ENCODE data around the gene LRRC63. TPM values are rescaled to one million over a fixed set of nuclear protein-coding genes. Genes with fewer than 3 reads are reported as not detected.

The LRRC63 gene
- total RNA-seq, 2 experiments from 2014 or later: 1.5 to 2.1 TPM

DNA sequence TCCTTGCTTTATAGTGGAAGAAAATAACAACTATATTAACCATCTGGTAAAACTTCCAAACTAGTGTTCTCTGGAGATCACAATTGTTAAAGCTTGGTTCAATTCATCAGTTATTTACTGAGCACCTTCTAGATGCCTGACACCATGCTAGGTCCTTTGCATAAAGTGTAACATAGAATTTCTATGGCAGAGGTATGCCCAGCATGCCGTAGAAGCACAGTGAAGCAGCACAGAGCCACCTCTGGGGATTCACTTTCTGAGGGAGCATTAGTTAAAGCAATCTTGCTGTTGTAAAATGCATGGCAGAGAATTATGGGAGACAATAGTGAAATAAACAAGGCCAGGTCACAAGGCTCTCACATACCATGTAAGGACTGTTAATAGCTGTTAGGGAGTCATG is 75.2 kb downstream of the LRRC63 start:
- Mint-ChIP-seq H3K9me3 (ENCODE audit: low read depth) (no peaks in the 10 kb centered on the region), H3K4me3 (no peak overlapping the region), H3K27me3 (no peaks in the 10 kb centered on the region), H3K36me3 (no peaks in the 10 kb centered on the region), H3K4me1 (peaks cover 12% of the 10 kb centered on the region), H3K27ac (no peak overlapping the region)
- DNase-seq: no peak
- CTCF ChIA-PET: interaction anchor here (2.2 kb wide), 1 partner anchor 9 kb away, joined by 5 read pairs; no protein-coding TSS in a partner anchor
- ATAC-seq: no peak

DNA sequence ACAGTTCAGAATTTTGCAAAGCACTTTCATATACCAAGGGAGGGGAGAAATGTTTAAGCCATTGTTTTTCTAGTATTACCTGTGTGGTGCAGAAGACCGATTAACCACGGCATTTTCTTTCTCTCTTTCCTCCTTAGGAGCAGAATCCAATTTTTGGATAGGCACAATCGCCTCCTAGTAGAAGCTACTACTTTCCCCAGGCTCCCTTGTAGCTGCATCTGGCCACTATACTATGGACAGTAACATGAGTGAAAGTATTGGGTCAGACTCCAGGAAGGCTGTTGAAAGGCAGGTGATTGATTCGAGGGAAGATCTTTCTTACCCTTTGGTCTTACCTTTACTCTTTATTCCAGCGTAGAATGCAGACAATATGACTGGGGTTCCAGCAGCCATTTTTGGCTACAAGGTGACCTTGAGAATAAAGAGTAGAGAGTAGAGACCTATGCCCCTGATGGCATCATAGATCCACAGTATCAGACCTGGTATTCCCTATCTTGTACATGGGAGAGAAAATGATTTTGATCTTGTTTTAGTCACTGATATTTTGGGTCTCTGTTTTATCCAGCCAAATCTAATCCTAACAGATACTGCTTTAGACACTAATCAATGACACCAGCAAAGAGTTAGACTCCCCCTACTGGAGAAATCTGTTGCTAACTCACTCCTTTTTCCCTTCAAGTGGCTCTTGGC is 77.0 kb downstream of the LRRC63 start:
- H3K27ac Mint-ChIP-seq: peak overlapping the region; percentile 34

DNA sequence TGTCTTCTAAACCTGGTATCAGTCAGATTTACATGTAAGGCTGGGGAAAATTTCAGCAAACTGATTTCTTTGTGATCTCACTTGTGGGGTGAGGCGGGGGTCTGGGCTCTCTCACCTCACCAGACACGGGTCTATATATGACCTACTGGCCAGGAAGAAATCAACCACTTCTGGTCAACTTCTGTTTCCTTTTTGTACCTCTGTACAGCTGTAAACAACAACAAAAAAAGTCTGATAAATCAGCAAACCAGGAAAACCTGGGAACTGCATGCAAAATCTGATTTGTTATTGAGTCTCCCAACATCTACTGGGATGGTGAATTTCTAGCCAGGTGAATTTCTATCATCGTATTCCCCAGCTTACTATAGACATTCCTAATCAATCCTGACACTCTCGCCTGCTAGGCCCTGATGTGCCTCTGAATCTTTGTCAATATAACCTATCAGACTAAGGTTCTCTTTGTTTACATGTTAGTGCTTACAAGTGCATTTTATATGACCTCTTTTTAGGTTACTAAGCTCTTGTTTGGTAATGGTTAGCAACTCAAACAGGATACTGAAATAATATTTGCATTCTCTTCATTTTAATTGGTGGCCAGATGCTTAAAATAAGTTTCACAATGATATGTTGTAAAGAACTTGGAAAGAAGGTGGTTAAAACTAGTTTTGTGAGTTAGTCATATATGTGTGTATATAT is 77.7 kb downstream of the LRRC63 start:
- ATAC-seq (no peak), DNase-seq (no peak)
- Mint-ChIP-seq H3K27me3 (no peaks in the 10 kb centered on the region), H3K9me3 (ENCODE audit: low read depth) (no peaks in the 10 kb centered on the region), H3K27ac (peak overlapping the region; percentile 34), H3K4me1 (peaks cover 19% of the 10 kb centered on the region), H3K4me3 (no peak overlapping the region), H3K36me3 (no peaks in the 10 kb centered on the region)
- CTCF ChIA-PET: interaction anchor here (1.0 to 3.1 kb wide), 13 partner anchors 10 to 163 kb away, joined by 3 to 14 read pairs (median 5); partner anchors contain the start of gene LCP1

More for the DNA sequence above, 77.0 kb downstream of the LRRC63 start:
- Mint-ChIP-seq H3K9me3 (ENCODE audit: low read depth) (no peaks in the 10 kb centered on the region), H3K4me1 (peaks cover 15% of the 10 kb centered on the region), H3K27me3 (no peaks in the 10 kb centered on the region), H3K4me3 (no peak overlapping the region), H3K36me3 (no peaks in the 10 kb centered on the region)
- CTCF ChIA-PET: interaction anchor here (0.8 to 3.1 kb wide), 10 partner anchors 9 to 162 kb away, joined by 3 to 14 read pairs (median 4); no protein-coding TSS in a partner anchor
- ATAC-seq (peak; percentile 87), DNase-seq (no peak)

DNA sequence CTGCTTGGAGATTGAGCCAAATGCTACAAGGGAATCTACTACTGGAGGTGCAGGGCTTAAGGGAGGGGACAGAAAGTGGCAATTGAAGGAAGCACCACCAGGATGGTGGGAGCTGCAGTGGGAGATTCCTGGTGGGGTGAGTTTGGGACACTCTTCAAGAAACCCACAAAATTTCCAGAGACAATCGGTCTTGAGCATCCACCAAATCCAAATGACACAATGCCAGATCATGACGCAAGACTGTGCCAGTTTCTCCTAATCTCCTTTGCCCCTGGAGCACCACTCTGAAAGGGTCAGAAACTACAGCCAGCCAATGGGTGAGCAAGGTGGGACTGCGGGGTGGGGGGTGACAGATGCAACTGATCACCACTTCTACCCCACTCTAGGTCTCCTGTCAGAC is 78.7 kb downstream of the LRRC63 start:
- DNase-seq: no peak
- no peaks in the 10 kb centered on the region for H3K36me3 Mint-ChIP-seq
- H3K4me3 Mint-ChIP-seq: no peak overlapping the region
- peaks cover 28% of the 10 kb centered on the region for H3K4me1 Mint-ChIP-seq
- H3K9me3 Mint-ChIP-seq (ENCODE audit: low read depth): no peaks in the 10 kb centered on the region
- H3K27ac Mint-ChIP-seq: no peak overlapping the region
- CTCF ChIA-PET: interaction anchor here (1.2 to 3.1 kb wide), 8 partner anchors 9 to 164 kb away, joined by 3 to 14 read pairs (median 4); partner anchors contain the start of gene LCP1
- ATAC-seq: no peak
- no peaks in the 10 kb centered on the region for H3K27me3 Mint-ChIP-seq

DNA sequence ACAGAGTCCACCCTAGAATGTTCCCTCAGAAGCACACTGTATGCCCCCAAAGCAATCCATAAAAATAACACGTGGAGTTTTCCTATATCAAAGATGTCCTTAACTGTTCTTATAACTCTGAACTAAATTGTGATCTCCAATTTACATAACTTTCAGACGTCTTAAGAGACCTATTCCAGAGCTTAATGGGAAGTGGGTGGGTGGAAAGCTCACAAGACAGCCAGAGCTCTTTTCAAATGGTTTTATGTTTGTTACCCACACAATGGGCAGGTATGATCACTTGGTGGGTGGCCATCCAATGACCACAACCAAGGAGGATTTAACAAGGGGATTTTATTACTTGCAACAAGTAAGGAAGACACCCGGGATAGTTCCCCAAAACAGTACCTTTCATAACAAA is 81.7 kb downstream of the LRRC63 start:
- CTCF ChIA-PET: interaction anchor here (0.7 to 1.3 kb wide), 2 partner anchors 19 to 28 kb away, joined by 3 to 5 read pairs; no protein-coding TSS in a partner anchor
- Mint-ChIP-seq H3K4me1 (peaks cover 53% of the 10 kb centered on the region), H3K4me3 (no peak overlapping the region), H3K9me3 (ENCODE audit: low read depth) (no peaks in the 10 kb centered on the region), H3K27me3 (no peaks in the 10 kb centered on the region), H3K27ac (no peak overlapping the region), H3K36me3 (peaks cover 5% of the 10 kb centered on the region)
- ATAC-seq (no peak), DNase-seq (no peak)

DNA sequence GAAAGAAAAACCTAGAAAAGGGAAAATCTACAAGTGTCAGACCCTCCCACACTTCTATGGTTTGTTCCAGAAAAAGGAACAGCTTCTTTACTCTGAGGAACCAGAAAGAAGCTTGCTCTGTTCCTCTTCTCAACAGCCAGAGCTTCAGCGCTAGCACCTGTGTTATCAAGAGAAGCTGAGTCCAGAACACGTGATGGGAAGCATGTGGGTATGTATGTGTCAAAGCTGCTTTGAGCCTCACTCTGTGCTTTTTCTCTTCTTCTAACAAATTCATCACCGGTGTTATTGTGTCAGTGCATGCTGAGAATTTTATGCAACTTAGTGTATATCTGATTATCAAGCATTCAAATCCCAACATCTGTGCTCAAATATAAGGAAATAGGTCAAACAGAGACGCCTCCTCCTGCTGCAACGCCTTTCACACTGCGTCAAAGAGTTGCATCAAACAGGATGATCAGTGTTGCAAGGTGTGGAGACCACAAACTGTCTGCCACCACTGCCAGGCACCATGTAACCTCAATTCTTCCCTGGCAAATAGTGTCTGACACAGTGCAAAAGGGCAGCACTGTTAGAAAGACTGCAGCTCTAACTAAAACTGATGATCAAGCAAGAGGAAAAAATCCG is 83.9 kb downstream of the LRRC63 start:
- CTCF ChIA-PET: interaction anchor here (0.9 to 1.6 kb wide), 10 partner anchors 9 to 243 kb away, joined by 3 to 11 read pairs (median 4); partner anchors contain the start of genes LCP1 and ZC3H13
- Mint-ChIP-seq H3K4me3 (peak overlapping the region; percentile 55), H3K27ac (peak overlapping the region; percentile 94), H3K27me3 (no peaks in the 10 kb centered on the region), H3K36me3 (peaks cover 15% of the 10 kb centered on the region), H3K4me1 (peaks cover 40% of the 10 kb centered on the region), H3K9me3 (ENCODE audit: low read depth) (peaks cover 5% of the 10 kb centered on the region)
- DNase-seq (peak; percentile 87), ATAC-seq (peak; percentile 91)

DNA sequence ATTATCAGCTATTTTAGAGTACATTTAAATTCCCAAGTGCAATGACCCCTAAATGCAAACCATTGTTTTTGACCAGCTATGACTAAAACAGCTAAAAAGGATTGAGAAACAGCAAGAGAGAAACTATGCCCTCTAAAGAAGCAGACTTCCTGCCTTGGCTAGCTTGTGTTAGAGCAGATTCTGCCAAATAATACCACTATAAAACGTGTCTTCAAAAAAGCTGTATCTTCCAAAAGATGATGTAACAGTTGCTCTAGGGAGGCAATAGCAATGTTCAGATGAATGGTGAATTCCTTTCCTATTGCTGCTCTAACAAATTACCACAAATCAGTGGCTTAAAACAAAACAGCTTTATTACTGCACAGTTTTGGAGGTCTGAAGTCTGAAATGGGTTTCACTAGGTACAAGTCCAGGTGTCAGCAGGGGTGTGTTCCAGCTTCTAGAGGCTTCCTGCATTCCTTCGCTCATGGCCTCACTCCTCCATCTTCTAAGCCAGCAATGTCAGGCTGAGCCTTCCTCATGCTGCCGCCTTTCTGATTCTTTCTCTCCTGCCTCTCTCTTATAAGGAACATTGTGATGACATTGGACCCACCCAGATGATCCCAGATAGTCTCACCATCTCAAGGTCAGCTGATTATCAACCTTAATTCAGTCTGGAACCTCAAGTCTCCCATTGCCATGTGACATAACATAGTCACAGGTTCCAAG is 84.5 kb downstream of the LRRC63 start:
- H3K36me3 Mint-ChIP-seq: peaks cover 15% of the 10 kb centered on the region
- peaks cover 40% of the 10 kb centered on the region for H3K4me1 Mint-ChIP-seq
- peak; percentile 75 for ATAC-seq
- no peak for DNase-seq
- no peaks in the 10 kb centered on the region for H3K27me3 Mint-ChIP-seq
- peaks cover 5% of the 10 kb centered on the region for H3K9me3 Mint-ChIP-seq (ENCODE audit: low read depth)
- CTCF ChIA-PET: interaction anchor here (0.9 to 1.6 kb wide), 11 partner anchors 10 to 244 kb away, joined by 3 to 11 read pairs (median 4); partner anchors contain the start of genes LCP1 and ZC3H13
- no peak overlapping the region for H3K4me3 Mint-ChIP-seq
- H3K27ac Mint-ChIP-seq: peak overlapping the region; percentile 94

DNA sequence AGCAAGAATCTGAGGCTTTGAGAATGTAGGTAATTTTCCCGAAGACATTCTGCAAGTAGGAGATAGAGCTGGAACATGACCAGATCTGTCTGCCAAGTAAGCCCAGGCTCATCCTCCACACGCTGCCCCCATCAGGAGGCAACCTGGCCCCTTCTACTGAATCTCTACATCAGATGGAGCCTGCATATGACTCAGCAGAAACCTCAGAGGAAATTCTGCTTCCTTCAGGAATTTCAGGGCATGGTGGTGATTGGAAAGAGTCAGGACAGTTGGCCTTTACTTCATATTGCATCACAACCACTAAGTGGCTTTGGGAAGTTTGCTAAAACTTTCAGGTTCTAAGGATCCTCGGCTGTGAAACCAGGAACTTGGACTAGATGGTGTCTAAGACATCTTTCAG is 85.2 kb downstream of the LRRC63 start:
- CTCF ChIA-PET: interaction anchor here (1.3 to 1.4 kb wide), 2 partner anchors 86 to 135 kb away, joined by 3 to 4 read pairs; no protein-coding TSS in a partner anchor
- Mint-ChIP-seq H3K27ac (peak overlapping the region; percentile 94), H3K4me3 (no peak overlapping the region), H3K9me3 (ENCODE audit: low read depth) (peaks cover 5% of the 10 kb centered on the region), H3K27me3 (no peaks in the 10 kb centered on the region), H3K4me1 (peaks cover 40% of the 10 kb centered on the region), H3K36me3 (peaks cover 18% of the 10 kb centered on the region)
- DNase-seq (no peak), ATAC-seq (no peak)

DNA sequence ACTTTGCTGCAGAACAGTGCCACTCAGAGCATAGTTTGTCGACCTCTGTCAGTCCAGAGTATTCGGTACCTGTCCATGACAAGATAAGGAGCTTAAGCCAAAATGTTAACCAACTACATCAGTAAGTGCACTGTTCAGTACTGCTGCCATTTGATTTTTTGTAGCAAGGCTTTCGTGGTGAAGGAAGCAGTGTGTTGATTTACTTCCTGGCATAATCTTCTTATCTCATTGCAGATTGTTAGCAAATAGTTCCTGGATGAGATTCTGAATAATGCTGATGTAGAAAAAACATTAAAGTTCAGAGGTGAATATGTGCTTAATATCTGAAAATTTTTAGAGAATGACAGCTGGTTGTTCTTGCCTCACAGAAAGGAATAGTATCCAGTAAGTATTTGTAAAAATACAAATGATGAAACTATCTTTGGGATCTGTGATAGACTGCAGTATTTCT is 85.7 kb downstream of the LRRC63 start:
- Mint-ChIP-seq H3K36me3 (peaks cover 20% of the 10 kb centered on the region), H3K27ac (peak overlapping the region; percentile 94), H3K4me3 (no peak overlapping the region), H3K27me3 (no peaks in the 10 kb centered on the region), H3K4me1 (peaks cover 40% of the 10 kb centered on the region), H3K9me3 (ENCODE audit: low read depth) (peaks cover 5% of the 10 kb centered on the region)
- no peak for ATAC-seq
- CTCF ChIA-PET: interaction anchor here (1.4 kb wide), 2 partner anchors 24 to 86 kb away, joined by 3 to 5 read pairs; no protein-coding TSS in a partner anchor
- no peak for DNase-seq

DNA sequence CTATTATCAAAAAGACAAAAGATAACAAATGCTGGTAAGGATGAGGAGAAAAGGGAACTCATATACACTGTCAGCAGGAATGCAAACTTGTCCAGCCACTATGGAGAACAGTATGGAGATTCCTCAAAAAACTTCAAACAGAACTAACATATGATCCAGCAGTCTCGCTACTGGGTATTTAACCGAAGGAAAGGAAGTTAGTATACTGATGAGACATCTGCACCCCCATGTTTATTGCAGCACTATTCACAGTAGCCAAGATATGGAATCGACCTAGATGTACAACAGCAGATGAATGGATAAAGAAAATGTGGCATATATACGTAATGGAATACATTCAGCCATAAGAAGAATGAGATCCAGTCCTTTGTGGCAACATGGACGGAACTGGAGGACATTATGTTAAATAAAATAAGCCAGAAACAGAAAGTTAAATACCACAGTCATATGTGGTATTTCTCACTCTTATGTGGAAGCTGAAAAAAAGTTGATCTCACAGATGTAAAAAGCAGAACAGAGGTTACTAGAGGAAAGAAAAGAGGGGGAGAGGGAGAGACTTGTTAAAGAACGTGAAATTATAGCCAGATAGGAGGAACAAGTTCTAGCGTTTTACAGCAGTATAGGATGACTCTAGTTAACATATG is 92.1 kb downstream of the LRRC63 start:
- peaks cover 10% of the 10 kb centered on the region for H3K9me3 Mint-ChIP-seq (ENCODE audit: low read depth)
- peaks cover 13% of the 10 kb centered on the region for H3K4me1 Mint-ChIP-seq
- peak overlapping the region; percentile 20 for H3K27ac Mint-ChIP-seq
- DNase-seq (no peak), ATAC-seq (peak; percentile 33)
- H3K27me3 Mint-ChIP-seq: no peaks in the 10 kb centered on the region
- peak overlapping the region; percentile 15 for H3K4me3 Mint-ChIP-seq
- peaks cover 18% of the 10 kb centered on the region for H3K36me3 Mint-ChIP-seq
- CTCF ChIA-PET: interaction anchor here (1.5 kb wide), 1 partner anchor 15 kb away, joined by 3 read pairs; no protein-coding TSS in a partner anchor

DNA sequence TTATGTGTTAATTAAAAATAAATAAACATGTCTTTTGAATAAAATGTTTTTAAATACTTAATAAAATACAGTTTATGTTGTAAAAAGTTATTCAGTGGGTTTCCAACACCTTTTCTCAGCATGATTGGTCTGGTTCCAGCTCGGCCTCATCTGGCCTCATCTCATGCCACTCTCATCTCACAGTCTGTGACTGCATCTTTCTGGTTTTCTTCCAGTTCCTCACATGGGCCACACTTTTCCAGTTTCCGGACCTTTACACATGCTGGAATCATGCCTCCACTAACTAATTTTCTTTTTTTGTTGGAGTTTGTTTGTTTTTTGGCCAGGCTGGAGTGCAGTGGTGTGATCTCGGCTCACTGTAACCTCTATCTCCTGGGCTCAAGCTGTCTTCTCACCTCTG is 92.8 kb downstream of the LRRC63 start:
- peaks cover 13% of the 10 kb centered on the region for H3K4me1 Mint-ChIP-seq
- no peak overlapping the region for H3K4me3 Mint-ChIP-seq
- no peak overlapping the region for H3K27ac Mint-ChIP-seq
- no peak for DNase-seq
- H3K9me3 Mint-ChIP-seq (ENCODE audit: low read depth): peaks cover 6% of the 10 kb centered on the region
- H3K36me3 Mint-ChIP-seq: peaks cover 14% of the 10 kb centered on the region
- no peaks in the 10 kb centered on the region for H3K27me3 Mint-ChIP-seq
- no peak for ATAC-seq
- CTCF ChIA-PET: interaction anchor here (1.2 to 1.5 kb wide), 2 partner anchors 15 to 17 kb away, joined by 3 to 4 read pairs; no protein-coding TSS in a partner anchor

DNA sequence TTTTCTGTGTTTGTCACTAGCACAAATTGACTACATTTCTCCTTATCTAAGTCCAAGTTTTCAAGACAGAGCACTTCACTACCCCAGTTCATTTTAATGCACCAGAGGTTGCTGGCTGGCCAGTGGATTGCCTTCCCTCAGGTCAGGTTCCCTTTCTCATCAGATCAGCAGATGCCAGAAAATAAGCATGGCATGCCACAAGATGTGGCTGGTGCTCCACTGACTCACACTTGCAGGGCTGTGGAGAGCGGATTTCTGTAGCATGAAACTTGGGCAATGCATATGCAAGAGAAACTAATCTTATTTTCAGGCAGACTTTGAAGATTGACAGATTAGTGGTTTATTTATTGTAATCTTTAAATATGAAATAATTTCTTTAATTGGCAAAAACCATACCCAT is 95.8 kb downstream of the LRRC63 start:
- Mint-ChIP-seq H3K4me3 (no peak overlapping the region), H3K4me1 (peaks cover 13% of the 10 kb centered on the region), H3K36me3 (peaks cover 24% of the 10 kb centered on the region), H3K27me3 (no peaks in the 10 kb centered on the region), H3K9me3 (ENCODE audit: low read depth) (peaks cover 11% of the 10 kb centered on the region), H3K27ac (no peak overlapping the region)
- CTCF ChIA-PET: interaction anchor here (1.3 to 1.6 kb wide), 2 partner anchors 12 to 14 kb away, joined by 5 to 6 read pairs; no protein-coding TSS in a partner anchor
- DNase-seq (no peak), ATAC-seq (no peak)

Measured in activated CD8-positive, alpha-beta memory T cell treated with anti-CD3 and anti-CD28 coated beads, Interleukin-2, amount 10 ng/mL, durations not matched to agents 7 days and 5 days (primary cell).